NB4 (cell line): ENCODE measurements around the gene ARHGEF16.

Source experiments
- CTCF ChIP-seq: IDR thresholded peaks from one replicate; pipeline ENCODE4 v1.5.1; 2012; ENCODE audit warnings: low read depth, low read length
- POLR2A ChIP-seq: IDR thresholded peaks from 2 replicates; pipeline ENCODE4 v1.6.1; 2011; ENCODE audit warnings: mild to moderate bottlenecking; ENCODE audit not compliant: insufficient read length; ENCODE audit errors: extremely low read depth

GRCh38 chr1:3439346-3440299 is 14.8 kb upstream of the ARHGEF16 start:
- TF ChIP-seq POLR2A (no peak), CTCF (no peak)
